IPS-NIHi7 (cell line): ENCODE data around the gene IGSF6.
"Not testable (repeated sequence)": the region's sequence is repeated elsewhere in the genome, so short reads cannot be mapped to it uniquely, and the experiment has no call there.

Source experiments
- DNase-seq: peaks from one replicate; pipeline ENCODE4 v3.0.0; 2012; ENCODE audit warnings: mixed read lengths; ENCODE audit errors: extremely low spot score

The IGSF6 gene

GRCh38 chr16:21629616-21630539 lies 22.5 kb downstream of the IGSF6 start:
- not testable (repeated sequence) for DNase-seq

- no peak for DNase-seq
Observed at GRCh38 chr16:21628772-21629171, 23.6 kb downstream of the IGSF6 start.

- no peak for DNase-seq
Observed at GRCh38 chr16:21628121-21628726, 24.2 kb downstream of the IGSF6 start.

GRCh38 chr16:21626659-21627277 lies 25.6 kb downstream of the IGSF6 start:
- DNase-seq = no peak

GRCh38 chr16:21625026-21625425 lies 27.4 kb downstream of the IGSF6 start:
- no peak for DNase-seq

GRCh38 chr16:21622545-21622944 lies 29.9 kb downstream of the IGSF6 start:
- DNase-seq = no peak

GRCh38 chr16:21620592-21620991 lies 31.8 kb downstream of the IGSF6 start:
- no peak for DNase-seq

- no peak for DNase-seq
Observed at GRCh38 chr16:21619765-21620425, 32.5 kb downstream of the IGSF6 start.

- no peak for DNase-seq
Observed at GRCh38 chr16:21618281-21618680, 34.1 kb downstream of the IGSF6 start.

GRCh38 chr16:21617607-21618006 lies 34.8 kb downstream of the IGSF6 start:
- DNase-seq = no peak

GRCh38 chr16:21614896-21615295 lies 37.5 kb downstream of the IGSF6 start:
- DNase-seq = no peak

GRCh38 chr16:21613781-21614180 lies 38.6 kb downstream of the IGSF6 start:
- DNase-seq = no peak

- no peak for DNase-seq
Observed at GRCh38 chr16:21613361-21613760, 39.0 kb downstream of the IGSF6 start.

- DNase-seq = no peak
Observed at GRCh38 chr16:21611556-21612384, 40.6 kb downstream of the IGSF6 start.

GRCh38 chr16:21611198-21611555 lies 41.2 kb downstream of the IGSF6 start:
- no peak for DNase-seq

GRCh38 chr16:21610766-21611165 lies 41.6 kb downstream of the IGSF6 start:
- no peak for DNase-seq

GRCh38 chr16:21610006-21610544 lies 42.3 kb downstream of the IGSF6 start:
- DNase-seq = no peak

- no peak for DNase-seq
Observed at GRCh38 chr16:21608639-21609328, 43.6 kb downstream of the IGSF6 start.

GRCh38 chr16:21605848-21606247 lies 46.6 kb downstream of the IGSF6 start:
- not testable (repeated sequence) for DNase-seq

GRCh38 chr16:21603928-21604327 lies 48.5 kb downstream of the IGSF6 start:
- no peak for DNase-seq
